Left renal cortex interstitium (tissue), 4 donors: ENCODE data around the gene RFX1. TPM values are rescaled to one million over a fixed set of nuclear protein-coding genes. Genes with fewer than 3 reads are reported as not detected.

Experiments used
- DNase-seq, 4 donors: peaks; one replicate each; pipeline ENCODE4 v3.0.0-alpha.2; 2013; ENCODE audit warnings: low read depth in 4 of 4, low spot score in 2 of 4, missing footprints in 1 of 4
- polyA plus RNA-seq, 4 donors: library from polyadenylated mRNA; unstranded; fragments of 120-200 nt; gene quantifications; one replicate each; pipeline ENCODE4 v1.2.1, GENCODE V29; 2013; ENCODE audit not compliant: insufficient read length in 4 of 4

The RFX1 gene
- polyA plus RNA-seq, 4 donors: 9.0 to 18.5 (median 15.2) TPM

DNA sequence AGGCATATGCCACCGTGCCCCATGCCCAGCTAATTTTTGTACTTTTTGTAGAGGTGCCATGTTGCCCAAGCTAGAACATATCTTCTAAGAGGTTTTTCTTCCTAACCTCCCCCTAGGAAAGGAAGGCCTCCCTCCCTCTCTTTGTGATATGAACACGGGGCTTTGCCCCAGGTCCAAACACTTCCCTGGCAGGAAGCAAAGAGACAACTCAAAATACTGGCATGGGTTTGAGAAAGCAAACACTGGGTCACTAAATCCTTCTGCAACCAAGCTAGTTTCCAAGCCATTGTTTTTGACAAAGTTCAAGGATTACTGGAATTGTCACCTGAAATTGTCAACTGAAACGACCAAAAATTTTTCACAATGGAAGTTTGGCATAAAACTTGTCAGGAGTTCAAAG, 91.3 kb downstream of the RFX1 start:
- no peak for DNase-seq

DNA sequence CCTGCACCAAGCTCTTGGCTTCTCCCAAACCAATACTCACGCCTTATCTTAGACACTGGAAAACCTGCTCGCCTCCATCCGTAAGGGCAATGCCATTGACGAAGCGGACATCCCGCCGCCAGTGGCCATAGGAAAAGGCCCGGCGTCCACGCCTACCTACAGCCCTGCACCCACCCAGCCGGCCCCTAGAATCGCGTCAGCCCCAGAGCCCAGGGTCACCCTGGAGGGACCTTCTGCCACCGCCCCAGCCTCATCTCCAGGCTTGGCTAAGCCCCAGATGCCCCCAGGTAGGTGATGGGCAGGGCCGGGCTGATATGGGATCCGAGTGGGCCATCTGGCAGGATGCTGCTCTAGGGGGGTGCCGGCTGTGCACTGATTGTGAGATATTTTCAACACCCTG, 92.8 kb downstream of the RFX1 start:
- DNase-seq: no peak

Other genes with a start within 250 kb of the RFX1 start
- gene MRI1, start 241.8 kb downstream of the RFX1 start, polyA plus RNA-seq: 10 to 100 TPM; 19.5 to 46.4 (median 30.7) TPM
- gene C19orf53, start 231.9 kb downstream of the RFX1 start, polyA plus RNA-seq: 100 to 1,000 TPM in 3 of 4 donors, 10 to 100 TPM in 1; 97.5 to 149 (median 126) TPM
- gene ZSWIM4, start 210.9 kb downstream of the RFX1 start, polyA plus RNA-seq: 10 to 100 TPM in 2 of 4 donors, 1 to 10 TPM in 2; 5.1 to 13.6 (median 9.8) TPM
- gene NANOS3, start 129.2 kb downstream of the RFX1 start, polyA plus RNA-seq: 1 to 10 TPM; 1.1 to 2.8 (median 1.6) TPM
- gene BRME1, start 100.2 kb downstream of the RFX1 start, polyA plus RNA-seq: 1 to 10 TPM; 4.1 to 9.6 (median 6.0) TPM
- gene CC2D1A, start 100.1 kb downstream of the RFX1 start, polyA plus RNA-seq: 10 to 100 TPM; 19.3 to 45.6 (median 33.4) TPM
- 1 to 10 TPM in 3 of 4 donors, under 1 TPM in 1; 0.93 to 1.8 (median 1.3) TPM for gene PODNL1, start 67.9 kb downstream of the RFX1 start, polyA plus RNA-seq
- gene DCAF15, start 53.8 kb downstream of the RFX1 start, polyA plus RNA-seq: 10 to 100 TPM; 27.8 to 47.9 (median 40.1) TPM
- gene RLN3, start 21.8 kb upstream of the RFX1 start, polyA plus RNA-seq: not detected
- 1 to 10 TPM; 5.7 to 8.4 (median 7.8) TPM for gene IL27RA, start 25.4 kb upstream of the RFX1 start, polyA plus RNA-seq
- 10 to 100 TPM; 18.7 to 36.9 (median 26.6) TPM for gene PALM3, start 55.8 kb upstream of the RFX1 start, polyA plus RNA-seq
- gene MISP3, start 66.5 kb upstream of the RFX1 start, polyA plus RNA-seq: 10 to 100 TPM in 1 of 4 donors, 1 to 10 TPM in 3; 6.2 to 10.1 (median 8.0) TPM
- gene C19orf67, start 79.5 kb upstream of the RFX1 start, polyA plus RNA-seq: under 1 TPM in 2 of 4 donors, not detected in 2; 0.10 to 0.16 TPM
- gene SAMD1, start 84.4 kb upstream of the RFX1 start, polyA plus RNA-seq: 10 to 100 TPM; 33.4 to 63.7 (median 53.0) TPM
- 100 to 1,000 TPM in 1 of 4 donors, 10 to 100 TPM in 3; 91.0 to 107 (median 93.6) TPM for gene PRKACA, start 111.4 kb upstream of the RFX1 start, polyA plus RNA-seq
- 10 to 100 TPM; 17.2 to 23.8 (median 19.5) TPM for gene ASF1B, start 130.3 kb upstream of the RFX1 start, polyA plus RNA-seq
- 10 to 100 TPM; 31.4 to 62.2 (median 48.9) TPM for gene ADGRL1, start 199.8 kb upstream of the RFX1 start, polyA plus RNA-seq